Measurements from ENCODE around the gene HLTF. TPM values are rescaled to one million over a fixed set of nuclear protein-coding genes. Genes with fewer than 3 reads are reported as not detected.

Gene HLTF
- total RNA-seq, 4 donors from 2014 or later = 3.0 to 13.5 (median 7.2) TPM

GRCh38 chr3:148998715-148999423 lies 87.5 kb downstream of the HLTF start:
- H3K4me3 ChIP-seq = no peak overlapping the region
- no peak for TF ChIP-seq POLR2AphosphoS5 (IDR thresholded peaks at IDR 0.05)
- H3K4me1 ChIP-seq = peaks cover 0 to 9% (median 2%) of the 10 kb centered on the region in 4 donors
- 53 to 64% methylated on average over 7 of the region's 7 CpGs for WGBS, 2 donors (ENCODE audit: low coverage in 1 of 2)
- no peaks in the 10 kb centered on the region for H3K27me3 ChIP-seq
- H3K9me3 ChIP-seq = no peaks in the 10 kb centered on the region
- peak overlapping the region in 2 of 4 donors; percentile 7 to 25 for H3K27ac ChIP-seq
- intact Hi-C loops (cut with DNase I; ENCODE audit: low total_unique reads) = no loop called here
- in situ Hi-C loops (cut with MboI; ENCODE audit: low pct_ligation_motif_present in 1 of 4, low pct_unique_long_range_greater_than_20kb in 1 of 4, low sequenced_read_pairs in 3 of 4) = no loop called here
- DNase-seq = no peak
- peaks cover 0 to 25% (median 9%) of the 10 kb centered on the region in 4 donors for H3K36me3 ChIP-seq

DNA sequence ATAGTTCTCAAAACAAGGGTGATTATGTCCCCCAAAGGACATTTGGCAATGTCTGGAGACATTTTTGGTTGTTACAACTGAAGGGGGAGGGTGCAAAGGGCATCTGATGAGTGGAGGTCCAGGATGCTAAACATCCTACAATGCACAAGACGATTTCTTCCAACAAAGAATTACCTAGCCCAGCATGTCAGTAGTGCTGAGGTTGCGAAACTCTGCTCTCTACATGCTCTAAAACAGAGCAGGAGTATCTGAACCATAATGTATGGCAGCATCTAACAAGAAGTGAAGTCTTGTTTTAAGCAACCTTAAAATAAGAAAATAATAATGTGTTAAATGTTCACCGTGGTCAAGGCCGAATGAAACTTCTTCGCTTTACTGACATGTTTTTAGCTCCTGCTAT lies 88.0 kb downstream of the HLTF start:
- in situ Hi-C loops (cut with MboI; ENCODE audit: low pct_ligation_motif_present in 1 of 4, low pct_unique_long_range_greater_than_20kb in 1 of 4, low sequenced_read_pairs in 3 of 4) (no loop called here), intact Hi-C loops (cut with DNase I; ENCODE audit: low total_unique reads) (no loop called here)
- 79 to 90% methylated on average over 5 of the region's 5 CpGs for WGBS, 2 donors (ENCODE audit: low coverage in 1 of 2)
- peaks cover 0 to 25% (median 9%) of the 10 kb centered on the region in 4 donors for H3K36me3 ChIP-seq
- no peaks in the 10 kb centered on the region for H3K27me3 ChIP-seq
- H3K9me3 ChIP-seq = no peaks in the 10 kb centered on the region
- peaks cover 0 to 11% (median 3%) of the 10 kb centered on the region in 4 donors for H3K4me1 ChIP-seq
- H3K4me3 ChIP-seq = no peak overlapping the region
- TF ChIP-seq, protein P1, sequence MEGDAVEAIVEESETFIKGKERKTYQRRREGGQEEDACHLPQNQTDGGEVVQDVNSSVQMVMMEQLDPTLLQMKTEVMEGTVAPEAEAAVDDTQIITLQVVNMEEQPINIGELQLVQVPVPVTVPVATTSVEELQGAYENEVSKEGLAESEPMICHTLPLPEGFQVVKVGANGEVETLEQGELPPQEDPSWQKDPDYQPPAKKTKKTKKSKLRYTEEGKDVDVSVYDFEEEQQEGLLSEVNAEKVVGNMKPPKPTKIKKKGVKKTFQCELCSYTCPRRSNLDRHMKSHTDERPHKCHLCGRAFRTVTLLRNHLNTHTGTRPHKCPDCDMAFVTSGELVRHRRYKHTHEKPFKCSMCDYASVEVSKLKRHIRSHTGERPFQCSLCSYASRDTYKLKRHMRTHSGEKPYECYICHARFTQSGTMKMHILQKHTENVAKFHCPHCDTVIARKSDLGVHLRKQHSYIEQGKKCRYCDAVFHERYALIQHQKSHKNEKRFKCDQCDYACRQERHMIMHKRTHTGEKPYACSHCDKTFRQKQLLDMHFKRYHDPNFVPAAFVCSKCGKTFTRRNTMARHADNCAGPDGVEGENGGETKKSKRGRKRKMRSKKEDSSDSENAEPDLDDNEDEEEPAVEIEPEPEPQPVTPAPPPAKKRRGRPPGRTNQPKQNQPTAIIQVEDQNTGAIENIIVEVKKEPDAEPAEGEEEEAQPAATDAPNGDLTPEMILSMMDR (IDR thresholded peaks at IDR 0.05) = no peak
- no peak for DNase-seq
- H3K27ac ChIP-seq = peak overlapping the region in 2 of 4 donors; percentile 7 to 25

- Histone ChIP-seq H3K4me1 (peaks cover 0 to 18% (median 10%) of the 10 kb centered on the region in 4 donors), H3K27ac (no peak overlapping the region), H3K4me3 (no peak overlapping the region), H3K27me3 (no peaks in the 10 kb centered on the region), H3K36me3 (peaks cover 0 to 25% (median 9%) of the 10 kb centered on the region in 4 donors), H3K9me3 (no peaks in the 10 kb centered on the region)
- DNase-seq = no peak
- intact Hi-C loops (cut with DNase I; ENCODE audit: low total_unique reads) (no loop called here), in situ Hi-C loops (cut with MboI; ENCODE audit: low pct_ligation_motif_present in 1 of 4, low pct_unique_long_range_greater_than_20kb in 1 of 4, low sequenced_read_pairs in 3 of 4) (no loop called here)
- WGBS, 2 donors (ENCODE audit: low coverage in 1 of 2) = 86 to 90% methylated on average over 1 of the region's 1 CpG
- TF ChIP-seq POLR2AphosphoS5 (IDR thresholded peaks at IDR 0.05) (no peak), POLR2A (IDR thresholded peaks at IDR 0.05) (no peak), EP300 (IDR thresholded peaks at IDR 0.05; ENCODE audit: low read depth) (no peak)
- TF ChIP-seq, protein P1 (IDR thresholded peaks at IDR 0.05) = no peak
Measured at GRCh38 chr3:148997623-148998022, 88.7 kb downstream of the HLTF start.

GRCh38 chr3:148992635-148993255 lies 93.6 kb downstream of the HLTF start:
- H3K36me3 ChIP-seq = peaks cover 0 to 20% (median 9%) of the 10 kb centered on the region in 4 donors
- H3K27me3 ChIP-seq = no peaks in the 10 kb centered on the region
- intact Hi-C loops (cut with DNase I; ENCODE audit: low total_unique reads) = no loop called here
- TF ChIP-seq POLR2A (IDR thresholded peaks at IDR 0.05) (no peak), EP300 (IDR thresholded peaks at IDR 0.05; ENCODE audit: low read depth) (no peak), POLR2AphosphoS5 (IDR thresholded peaks at IDR 0.05) (no peak)
- TF ChIP-seq, protein P1 (IDR thresholded peaks at IDR 0.05) = no peak
- H3K9me3 ChIP-seq = no peaks in the 10 kb centered on the region
- peak overlapping the region in 3 of 4 donors; percentile 92 for H3K4me3 ChIP-seq
- peak overlapping the region; percentile 96 to 98 (median 98) for H3K27ac ChIP-seq
- no peak for DNase-seq
- peaks cover 0 to 25% (median 13%) of the 10 kb centered on the region in 4 donors for H3K4me1 ChIP-seq
- in situ Hi-C loops (cut with MboI; ENCODE audit: low pct_ligation_motif_present in 1 of 4, low pct_unique_long_range_greater_than_20kb in 1 of 4, low sequenced_read_pairs in 3 of 4) = no loop called here
- WGBS, 2 donors (ENCODE audit: low coverage in 1 of 2) = 87 to 90% methylated on average over 3 to 10 of the region's 10 CpGs

Data from transverse colon (tissue), 4 donors.